ENCODE measurements around the gene MACF1. TPM values are rescaled to one million over a fixed set of nuclear protein-coding genes. Genes with fewer than 3 reads are reported as not detected.
A peak's percentile ranks its signal among the peaks of the same experiment; 100 is the strongest.

Gene MACF1
- total RNA-seq, 1 donor from 2014 or later, result 386 TPM

DNA sequence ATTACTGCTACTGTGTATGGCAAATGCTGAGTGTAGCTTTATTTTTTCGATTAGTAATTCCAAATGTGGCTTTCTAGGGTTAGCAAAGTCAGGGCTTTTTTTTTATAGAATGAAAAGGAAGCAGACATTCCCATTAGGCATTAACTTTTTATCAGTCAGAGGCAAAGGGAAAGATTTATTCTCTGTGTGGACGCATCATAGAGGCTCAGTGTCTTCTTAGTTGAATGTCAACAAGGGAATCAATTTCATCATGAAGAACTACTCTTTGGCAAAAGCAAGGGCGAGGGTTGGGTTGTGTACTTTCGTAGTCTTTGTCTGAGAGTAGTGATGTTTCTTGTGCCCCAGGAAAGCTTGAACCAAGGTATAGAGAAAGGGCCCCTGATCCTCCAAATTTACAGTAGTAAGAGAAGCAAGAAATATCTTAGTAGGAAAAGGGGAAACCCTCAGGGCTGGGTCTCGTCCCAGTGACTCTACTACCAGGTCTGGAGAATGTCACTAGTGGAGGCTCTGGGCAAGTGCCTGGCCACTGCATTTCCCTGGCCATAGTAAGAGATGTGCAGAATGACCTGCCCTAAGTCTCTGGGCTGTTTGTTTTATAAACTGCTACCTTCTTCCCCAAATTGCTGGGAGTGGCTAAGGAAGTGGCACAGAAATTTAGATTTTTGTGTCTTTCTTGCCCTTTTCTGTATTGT, 30.0 kb upstream of the MACF1 start:
- no peaks in the 10 kb centered on the region for H3K36me3 Mint-ChIP-seq (ENCODE audit: low read depth)
- no peaks in the 10 kb centered on the region for H3K9me3 Mint-ChIP-seq (ENCODE audit: low read depth)
- no peak for DNase-seq (ENCODE audit: low spot score)
- TF ChIP-seq, protein P1, sequence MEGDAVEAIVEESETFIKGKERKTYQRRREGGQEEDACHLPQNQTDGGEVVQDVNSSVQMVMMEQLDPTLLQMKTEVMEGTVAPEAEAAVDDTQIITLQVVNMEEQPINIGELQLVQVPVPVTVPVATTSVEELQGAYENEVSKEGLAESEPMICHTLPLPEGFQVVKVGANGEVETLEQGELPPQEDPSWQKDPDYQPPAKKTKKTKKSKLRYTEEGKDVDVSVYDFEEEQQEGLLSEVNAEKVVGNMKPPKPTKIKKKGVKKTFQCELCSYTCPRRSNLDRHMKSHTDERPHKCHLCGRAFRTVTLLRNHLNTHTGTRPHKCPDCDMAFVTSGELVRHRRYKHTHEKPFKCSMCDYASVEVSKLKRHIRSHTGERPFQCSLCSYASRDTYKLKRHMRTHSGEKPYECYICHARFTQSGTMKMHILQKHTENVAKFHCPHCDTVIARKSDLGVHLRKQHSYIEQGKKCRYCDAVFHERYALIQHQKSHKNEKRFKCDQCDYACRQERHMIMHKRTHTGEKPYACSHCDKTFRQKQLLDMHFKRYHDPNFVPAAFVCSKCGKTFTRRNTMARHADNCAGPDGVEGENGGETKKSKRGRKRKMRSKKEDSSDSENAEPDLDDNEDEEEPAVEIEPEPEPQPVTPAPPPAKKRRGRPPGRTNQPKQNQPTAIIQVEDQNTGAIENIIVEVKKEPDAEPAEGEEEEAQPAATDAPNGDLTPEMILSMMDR (IDR thresholded peaks at IDR 0.05), result no peak
- H3K27me3 Mint-ChIP-seq (ENCODE audit: low read depth), result no peaks in the 10 kb centered on the region
- peaks cover 93% of the 10 kb centered on the region for H3K4me1 Mint-ChIP-seq (ENCODE audit: low read depth)
- H3K4me3 Mint-ChIP-seq (ENCODE audit: unreplicated experiment), result no peak overlapping the region
- peak overlapping the region; percentile 93 for H3K27ac Mint-ChIP-seq (ENCODE audit: unreplicated experiment)

- H3K36me3 Mint-ChIP-seq (ENCODE audit: low read depth), result no peaks in the 10 kb centered on the region
- DNase-seq (ENCODE audit: low spot score), result no peak
- peaks cover 73% of the 10 kb centered on the region for H3K4me1 Mint-ChIP-seq (ENCODE audit: low read depth)
- no peaks in the 10 kb centered on the region for H3K27me3 Mint-ChIP-seq (ENCODE audit: low read depth)
- H3K4me3 Mint-ChIP-seq (ENCODE audit: unreplicated experiment), result no peak overlapping the region
- TF ChIP-seq, protein P1 (IDR thresholded peaks at IDR 0.05), result no peak
- no peaks in the 10 kb centered on the region for H3K9me3 Mint-ChIP-seq (ENCODE audit: low read depth)
- peak overlapping the region; percentile 81 for H3K27ac Mint-ChIP-seq (ENCODE audit: unreplicated experiment)
Measured at GRCh38 chr1:39177706-39178105, 26.8 kb upstream of the MACF1 start.

DNA sequence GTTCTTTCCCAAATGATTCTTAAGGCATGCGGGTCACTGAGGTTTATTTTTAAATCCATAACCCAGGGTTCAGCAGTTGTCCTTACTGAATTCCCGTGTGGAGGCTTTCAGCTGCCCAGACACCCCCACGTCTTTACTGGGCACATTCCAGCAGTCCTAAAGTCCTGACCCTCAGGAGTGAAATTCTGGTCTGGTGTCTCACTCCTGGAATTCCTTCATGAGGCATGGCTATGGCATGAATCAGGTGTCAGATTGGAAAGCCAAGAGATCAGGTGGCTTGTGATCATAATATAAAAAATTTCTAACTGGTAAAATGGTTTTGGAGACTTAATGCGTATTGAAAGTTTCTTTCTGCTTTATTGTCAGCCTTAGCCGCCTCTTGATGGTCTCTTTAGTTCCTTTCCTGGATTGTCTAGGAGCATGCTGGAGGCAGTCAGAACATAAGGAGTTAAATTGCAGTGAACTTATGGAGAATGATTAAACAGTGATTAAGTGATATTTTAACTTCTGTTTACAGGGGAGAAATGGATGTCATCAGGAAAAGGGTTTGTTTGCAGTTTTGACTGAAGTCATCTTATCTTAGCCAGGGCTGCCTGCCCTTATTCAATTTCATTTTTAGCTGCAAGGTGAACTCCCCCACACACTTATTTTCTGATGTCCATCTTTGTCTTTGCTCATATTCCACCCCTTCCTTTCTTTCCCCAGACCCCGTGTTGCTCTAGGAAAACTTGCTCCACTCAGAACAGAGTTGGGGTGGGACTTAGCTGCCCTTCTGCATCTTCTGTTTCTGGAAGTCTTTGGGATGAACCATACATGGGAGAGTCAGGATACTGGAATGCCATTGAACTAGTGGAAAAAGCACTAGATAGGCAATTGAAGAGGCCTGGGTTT, 25.7 kb upstream of the MACF1 start:
- Mint-ChIP-seq H3K27ac (ENCODE audit: unreplicated experiment) (peak overlapping the region; percentile 91), H3K4me3 (ENCODE audit: unreplicated experiment) (peak overlapping the region; percentile 46), H3K27me3 (ENCODE audit: low read depth) (no peaks in the 10 kb centered on the region), H3K4me1 (ENCODE audit: low read depth) (peaks cover 72% of the 10 kb centered on the region), H3K36me3 (ENCODE audit: low read depth) (no peaks in the 10 kb centered on the region), H3K9me3 (ENCODE audit: low read depth) (no peaks in the 10 kb centered on the region)
- no peak for DNase-seq (ENCODE audit: low spot score)
- TF ChIP-seq, protein P1 (IDR thresholded peaks at IDR 0.05), result no peak

- no peak overlapping the region for H3K4me3 Mint-ChIP-seq (ENCODE audit: unreplicated experiment)
- TF ChIP-seq, protein P1 (IDR thresholded peaks at IDR 0.05), result no peak
- no peaks in the 10 kb centered on the region for H3K9me3 Mint-ChIP-seq (ENCODE audit: low read depth)
- no peaks in the 10 kb centered on the region for H3K27me3 Mint-ChIP-seq (ENCODE audit: low read depth)
- H3K4me1 Mint-ChIP-seq (ENCODE audit: low read depth), result peaks cover 74% of the 10 kb centered on the region
- DNase-seq (ENCODE audit: low spot score), result no peak
- H3K27ac Mint-ChIP-seq (ENCODE audit: unreplicated experiment), result peak overlapping the region; percentile 8
- no peaks in the 10 kb centered on the region for H3K36me3 Mint-ChIP-seq (ENCODE audit: low read depth)
Measured at GRCh38 chr1:39181311-39181710, 23.2 kb upstream of the MACF1 start.

GRCh38 chr1:39182804-39183203, 21.7 kb upstream of the MACF1 start:
- TF ChIP-seq, protein P1 (IDR thresholded peaks at IDR 0.05), result no peak
- DNase-seq (ENCODE audit: low spot score), result no peak
- Mint-ChIP-seq H3K36me3 (ENCODE audit: low read depth) (no peaks in the 10 kb centered on the region), H3K27ac (ENCODE audit: unreplicated experiment) (peak overlapping the region; percentile 82), H3K27me3 (ENCODE audit: low read depth) (no peaks in the 10 kb centered on the region), H3K4me1 (ENCODE audit: low read depth) (peaks cover 70% of the 10 kb centered on the region), H3K4me3 (ENCODE audit: unreplicated experiment) (no peak overlapping the region), H3K9me3 (ENCODE audit: low read depth) (no peaks in the 10 kb centered on the region)

All from chondrocyte (in vitro differentiated cells).